HG03439 (cell line): ENCODE measurements around the gene RBM5.

Source experiments
- ATAC-seq: cut with Tn5 transposase; IDR thresholded peaks from one replicate; pipeline ENCODE4 v1.9.1; 2021; ENCODE audit warnings: mild to moderate bottlenecking, moderate library complexity; ENCODE audit not compliant: unreplicated experiment

Gene RBM5

DNA sequence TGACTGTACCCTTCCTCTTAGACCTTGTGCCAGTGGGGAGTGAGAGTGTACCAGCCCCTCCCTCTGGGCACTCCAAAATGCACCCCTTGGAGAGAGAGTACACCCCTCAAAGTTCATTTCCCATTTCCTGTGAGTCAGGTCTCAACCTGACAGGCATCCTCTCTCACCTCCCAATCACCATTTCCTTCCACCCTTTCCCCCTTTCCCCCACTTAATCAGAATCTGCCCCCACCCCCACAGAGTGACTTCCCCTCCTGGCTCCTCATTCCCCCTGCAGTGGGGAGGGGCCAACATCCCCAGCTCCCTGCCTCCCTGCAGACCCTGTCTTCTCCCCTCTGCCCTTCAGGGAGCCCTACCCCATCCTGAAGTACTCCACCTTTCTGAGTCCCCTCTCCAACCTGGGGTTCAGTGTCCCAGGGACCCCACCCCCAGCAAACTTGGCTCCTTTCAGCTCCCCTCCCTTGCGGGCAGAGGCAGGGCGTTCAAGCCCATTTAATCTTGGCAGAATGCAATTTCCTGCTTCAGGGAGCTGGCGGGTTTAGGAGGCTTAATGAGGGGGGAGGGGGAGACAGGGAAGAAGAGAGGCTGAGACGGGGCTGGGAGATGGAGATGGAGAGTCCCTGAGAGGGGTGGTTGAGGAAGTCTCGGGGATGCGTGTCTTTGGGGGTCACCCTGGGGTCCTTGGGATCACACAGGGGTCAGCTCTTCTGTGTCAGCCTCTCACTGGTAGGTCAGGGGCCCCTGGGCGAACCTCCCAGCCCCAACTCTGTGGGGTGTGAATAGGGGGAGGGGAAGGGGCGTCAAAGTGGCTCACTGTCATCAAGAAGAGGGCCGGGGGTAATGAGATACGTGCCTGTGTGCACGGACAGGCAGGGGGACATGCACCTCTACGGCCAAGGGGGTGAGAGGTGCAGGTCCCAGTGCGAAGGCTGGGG lies 49.8 kb downstream of the RBM5 start:
- no peak for ATAC-seq

GRCh38 chr3:50139308-50139707 lies 50.6 kb downstream of the RBM5 start:
- ATAC-seq: no peak

GRCh38 chr3:50139718-50140423 lies 51.2 kb downstream of the RBM5 start:
- no peak for ATAC-seq

- no peak for ATAC-seq
Measured at GRCh38 chr3:50140990-50141389, 52.3 kb downstream of the RBM5 start.

- no peak for ATAC-seq
Measured at GRCh38 chr3:50146316-50146901, 57.7 kb downstream of the RBM5 start.

DNA sequence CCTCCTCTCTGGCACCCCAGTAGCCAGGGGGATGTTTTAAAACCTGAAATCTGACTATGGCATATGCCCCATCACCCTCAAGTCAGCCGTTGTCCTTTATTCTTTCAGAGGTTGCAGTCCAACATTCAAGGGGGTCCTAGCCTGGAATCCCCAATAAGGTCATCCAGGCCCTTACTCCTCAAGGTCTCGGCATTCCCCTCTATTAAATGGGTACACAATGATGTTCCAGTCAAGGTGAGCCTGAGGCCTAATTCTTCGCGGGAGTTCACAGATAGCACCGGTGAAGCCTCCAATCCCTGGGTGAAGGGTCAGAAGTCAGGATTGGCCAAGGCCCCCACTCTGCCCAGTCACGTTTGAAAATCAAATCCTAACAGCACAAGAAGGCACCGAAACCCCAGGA lies 58.3 kb downstream of the RBM5 start:
- no peak for ATAC-seq

DNA sequence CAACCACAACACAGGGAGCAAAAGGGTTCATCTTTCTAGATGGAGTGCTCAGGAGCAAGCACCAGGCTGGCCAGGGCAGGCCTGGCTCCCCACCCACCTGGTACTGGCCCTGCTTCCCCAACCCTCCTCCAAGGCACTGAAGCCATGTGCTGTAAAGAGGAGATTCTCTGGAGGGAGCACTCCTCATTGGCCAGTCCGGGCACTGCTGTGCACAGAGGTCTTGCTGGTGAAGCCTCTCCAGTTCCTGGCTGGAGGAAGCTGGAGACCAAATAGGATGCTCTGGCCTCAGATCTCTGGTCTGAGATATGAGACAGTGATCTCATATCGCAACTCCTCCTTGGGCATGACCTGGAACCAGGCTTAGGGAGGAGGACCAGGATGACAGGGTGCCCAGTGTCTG lies 58.7 kb downstream of the RBM5 start:
- ATAC-seq: no peak

DNA sequence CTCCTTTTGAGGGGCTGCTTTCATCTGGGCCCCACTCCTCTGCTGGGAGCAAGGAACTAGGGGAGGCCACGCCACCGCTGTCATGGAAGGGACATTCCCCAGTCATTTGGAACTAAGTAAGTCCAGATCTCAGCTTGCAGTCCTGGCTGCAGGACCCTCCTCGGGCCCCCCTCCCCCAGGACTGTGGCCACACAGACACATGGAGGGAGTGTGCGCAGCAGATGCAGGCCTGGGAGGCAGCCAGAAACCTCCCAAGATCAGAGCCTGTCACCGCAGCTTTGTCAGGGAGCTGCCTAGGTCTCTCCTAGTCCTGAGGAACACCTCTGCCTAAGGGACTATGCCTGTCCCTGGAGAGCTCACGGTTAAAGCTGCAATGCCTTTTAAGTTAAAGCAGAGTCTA lies 59.1 kb downstream of the RBM5 start:
- no peak for ATAC-seq

DNA sequence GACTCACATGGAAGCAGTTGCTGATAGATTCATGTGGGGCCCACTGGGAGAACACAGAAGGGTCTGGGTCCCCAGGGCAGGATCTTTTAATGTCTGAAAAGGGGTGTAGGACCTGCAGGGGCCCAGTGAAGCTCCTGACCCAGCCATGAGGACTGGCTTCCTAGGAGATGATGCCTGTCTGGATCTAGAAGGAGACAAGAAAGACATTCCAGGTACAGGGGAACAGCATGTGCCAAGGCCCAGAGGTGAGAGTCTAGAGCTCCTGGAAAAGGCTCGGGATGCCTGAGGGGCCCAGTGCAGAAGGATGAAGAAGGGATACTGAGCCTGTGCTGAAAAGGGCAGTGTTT lies 61.7 kb downstream of the RBM5 start:
- ATAC-seq: no peak

DNA sequence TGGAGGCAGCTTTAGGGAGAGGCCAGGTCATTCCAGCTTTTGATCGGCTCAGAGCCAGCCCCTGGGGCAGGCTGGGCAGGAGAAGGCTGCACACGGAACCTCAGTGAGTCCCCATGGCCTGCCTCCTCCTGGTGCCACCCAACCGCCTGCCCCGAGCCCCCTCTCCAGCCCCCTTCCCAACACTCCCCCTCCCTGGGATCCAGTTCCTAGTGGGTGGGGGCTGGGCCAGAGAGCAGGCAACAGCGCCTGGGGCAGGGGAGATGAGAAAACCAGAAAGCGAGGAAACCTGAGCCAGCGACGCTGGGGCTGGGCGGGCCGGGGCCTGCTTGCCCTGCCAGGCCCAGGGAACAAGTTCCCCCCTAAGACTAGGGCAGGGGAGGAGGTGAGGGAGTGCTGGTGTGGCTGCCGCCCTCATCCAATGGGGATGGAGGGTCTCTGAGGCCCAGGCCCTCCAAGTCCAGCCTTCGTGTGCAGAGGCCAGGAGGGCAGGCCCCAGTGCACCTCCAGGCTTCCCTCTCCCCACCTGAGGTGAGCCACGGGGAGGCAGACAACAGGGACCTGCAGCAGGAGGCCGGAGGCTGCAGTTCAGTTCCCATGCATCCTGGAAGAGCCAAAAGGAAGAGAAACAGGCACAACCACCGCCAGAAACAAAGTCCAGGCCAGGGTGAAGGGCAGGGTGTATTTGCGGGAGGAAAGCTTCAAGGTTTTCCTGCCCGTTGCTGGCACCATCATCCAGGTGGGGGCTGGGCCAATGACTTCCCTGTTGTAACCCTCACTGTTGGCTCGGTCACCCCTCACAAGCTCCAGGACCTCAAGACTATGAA lies 62.4 kb downstream of the RBM5 start:
- ATAC-seq: no peak

DNA sequence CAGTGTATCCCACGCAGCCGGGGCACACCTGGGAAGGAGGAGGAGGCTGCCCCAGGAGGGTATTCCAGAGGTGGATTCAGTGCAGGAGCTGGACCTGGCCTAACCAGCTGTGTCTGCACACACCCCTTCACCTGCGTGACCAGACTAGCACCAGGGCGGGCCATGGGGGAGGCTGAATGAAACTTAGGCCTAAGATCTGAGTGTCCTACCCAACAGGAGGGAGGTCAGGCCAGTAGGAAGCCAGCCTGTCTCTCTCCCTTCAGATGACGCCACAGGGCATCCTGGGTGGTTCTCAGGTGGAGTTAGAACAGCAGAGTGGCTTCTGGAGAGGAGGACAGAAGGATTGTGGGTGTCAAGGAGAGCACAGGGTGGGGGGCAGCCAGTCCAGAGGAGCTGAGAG lies 63.0 kb downstream of the RBM5 start:
- no peak for ATAC-seq

DNA sequence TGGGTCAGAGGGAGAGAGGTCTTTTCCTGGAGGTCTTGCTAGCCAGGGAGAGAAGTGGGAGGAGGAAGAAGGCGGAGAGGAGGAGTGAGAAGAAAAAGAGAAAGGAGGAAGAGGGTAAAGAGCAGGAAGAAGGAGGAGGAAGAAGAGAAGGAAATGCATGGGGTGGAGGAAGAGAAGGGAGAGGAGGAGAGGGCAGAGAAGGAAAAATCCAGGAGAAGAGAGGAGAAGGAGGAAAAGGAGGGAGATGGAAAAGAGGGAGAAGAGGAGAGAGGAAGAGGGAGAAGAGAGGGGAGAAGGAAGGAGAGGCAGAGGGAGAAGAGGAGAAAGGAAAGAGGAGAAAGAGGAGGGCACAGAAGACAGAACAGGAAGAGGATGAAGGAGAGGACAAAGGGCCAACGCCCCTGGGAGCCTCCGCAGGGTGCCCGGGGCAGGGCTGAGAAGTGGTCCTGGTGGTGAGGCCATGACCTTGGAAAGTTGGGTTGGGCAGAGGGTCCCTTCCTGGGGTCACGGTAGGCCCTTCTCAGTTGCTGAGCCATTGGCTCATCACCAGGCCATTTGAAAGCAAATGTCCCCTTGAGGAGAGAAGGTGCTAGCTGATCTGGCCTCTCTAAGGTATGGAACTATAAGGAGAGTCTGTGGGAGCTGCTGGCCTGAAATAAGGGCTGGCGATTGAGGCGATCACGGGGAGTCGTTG lies 65.2 kb downstream of the RBM5 start:
- no peak for ATAC-seq

DNA sequence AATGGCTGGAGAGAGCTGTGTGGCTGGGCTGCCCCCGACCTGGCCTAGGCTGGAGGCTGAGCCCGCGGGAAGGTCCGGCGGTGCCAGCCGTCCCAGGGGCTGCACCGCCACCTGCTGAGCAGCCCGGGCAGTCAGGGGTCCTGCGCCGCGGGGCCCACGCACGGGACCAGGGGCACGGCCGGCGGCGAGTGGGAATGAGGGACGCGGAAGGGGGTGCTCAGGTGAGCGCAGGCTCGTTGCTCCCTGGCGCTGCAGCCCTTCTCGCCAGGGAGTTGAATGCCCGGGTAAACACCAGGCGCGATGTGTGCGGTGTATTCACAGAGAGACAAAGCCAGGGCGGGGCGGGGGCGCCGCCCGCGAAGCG lies 65.7 kb downstream of the RBM5 start:
- peak; percentile 10 for ATAC-seq

DNA sequence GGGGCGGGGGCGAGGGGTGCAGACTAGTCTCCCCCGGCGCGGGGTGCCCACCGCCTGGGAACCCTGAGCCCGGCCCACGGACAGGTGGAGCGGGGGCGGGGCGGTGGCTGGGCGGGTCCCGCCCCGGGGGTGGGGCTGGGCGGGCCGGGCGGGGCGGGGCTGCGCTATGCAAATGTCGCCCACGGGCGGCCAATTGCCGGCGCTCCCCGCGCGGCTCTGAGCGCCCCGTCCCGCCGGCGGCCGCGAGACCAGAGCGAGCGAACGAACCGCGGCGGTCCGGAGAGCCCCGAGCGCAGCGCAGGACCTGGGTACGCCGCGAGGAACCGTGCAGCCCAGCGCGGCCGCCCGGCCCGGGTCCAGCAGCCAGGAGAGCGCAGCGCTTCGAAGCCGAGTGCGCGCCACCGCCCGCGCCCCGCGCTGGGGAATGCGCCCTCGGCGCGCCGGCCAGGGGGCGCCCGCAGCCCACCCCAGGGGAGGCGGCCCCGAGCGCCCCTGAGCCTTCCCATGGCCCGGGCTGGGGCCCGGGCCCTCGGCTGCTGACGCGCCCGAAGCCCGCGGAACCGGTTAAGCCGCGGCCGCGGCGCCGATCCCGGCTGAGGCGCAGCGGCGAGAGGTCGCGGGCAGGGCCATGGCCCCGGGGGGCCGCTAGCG lies 66.2 kb downstream of the RBM5 start, which contains the start of gene SEMA3F:
Gene SEMA3F, plus strand, starts transcription at position 485 of the 651 bp plus-strand sequence. CDS start 4,299 bp downstream, outside the sequence.
- ATAC-seq: peak; percentile 67

DNA sequence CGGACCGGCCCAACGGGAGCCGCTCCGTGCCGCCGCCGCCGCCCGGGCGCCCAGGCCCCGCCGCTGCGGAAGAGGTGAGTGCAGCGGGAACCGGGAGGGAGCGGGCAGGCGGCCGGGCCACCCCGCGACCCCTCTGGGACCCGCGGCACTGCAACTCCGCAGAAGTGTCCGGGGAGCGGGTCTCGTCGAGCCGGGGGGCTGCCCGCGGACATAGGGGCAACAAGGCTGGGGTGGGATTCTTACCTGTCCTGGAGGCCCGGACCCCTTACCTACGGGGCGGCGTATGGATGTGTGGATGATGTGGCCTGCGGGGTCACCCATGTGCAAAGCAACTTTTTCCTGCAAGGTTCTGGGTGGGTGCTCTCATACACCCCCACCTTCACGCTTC lies 66.8 kb downstream of the RBM5 start:
- ATAC-seq: no peak

DNA sequence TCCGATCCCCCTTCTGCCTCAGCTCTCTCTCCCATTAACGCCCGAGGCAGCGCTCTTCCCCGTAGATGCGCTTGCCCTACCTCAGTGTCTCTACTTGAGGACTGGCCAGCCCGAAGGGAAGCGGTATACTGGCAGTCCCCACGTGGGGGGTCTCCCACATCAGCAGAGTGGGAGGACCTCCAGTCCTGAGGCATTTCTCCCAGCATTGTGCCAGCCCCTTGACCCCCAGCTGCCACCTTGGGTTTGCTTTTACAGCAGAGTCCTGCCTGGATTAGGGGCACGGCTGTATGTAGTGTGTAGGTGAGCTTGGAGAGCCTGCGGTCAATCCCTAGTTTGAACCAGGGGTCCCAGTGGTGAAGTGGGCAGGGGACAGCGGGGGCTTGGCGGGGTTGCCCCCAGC lies 67.2 kb downstream of the RBM5 start:
- ATAC-seq: no peak

DNA sequence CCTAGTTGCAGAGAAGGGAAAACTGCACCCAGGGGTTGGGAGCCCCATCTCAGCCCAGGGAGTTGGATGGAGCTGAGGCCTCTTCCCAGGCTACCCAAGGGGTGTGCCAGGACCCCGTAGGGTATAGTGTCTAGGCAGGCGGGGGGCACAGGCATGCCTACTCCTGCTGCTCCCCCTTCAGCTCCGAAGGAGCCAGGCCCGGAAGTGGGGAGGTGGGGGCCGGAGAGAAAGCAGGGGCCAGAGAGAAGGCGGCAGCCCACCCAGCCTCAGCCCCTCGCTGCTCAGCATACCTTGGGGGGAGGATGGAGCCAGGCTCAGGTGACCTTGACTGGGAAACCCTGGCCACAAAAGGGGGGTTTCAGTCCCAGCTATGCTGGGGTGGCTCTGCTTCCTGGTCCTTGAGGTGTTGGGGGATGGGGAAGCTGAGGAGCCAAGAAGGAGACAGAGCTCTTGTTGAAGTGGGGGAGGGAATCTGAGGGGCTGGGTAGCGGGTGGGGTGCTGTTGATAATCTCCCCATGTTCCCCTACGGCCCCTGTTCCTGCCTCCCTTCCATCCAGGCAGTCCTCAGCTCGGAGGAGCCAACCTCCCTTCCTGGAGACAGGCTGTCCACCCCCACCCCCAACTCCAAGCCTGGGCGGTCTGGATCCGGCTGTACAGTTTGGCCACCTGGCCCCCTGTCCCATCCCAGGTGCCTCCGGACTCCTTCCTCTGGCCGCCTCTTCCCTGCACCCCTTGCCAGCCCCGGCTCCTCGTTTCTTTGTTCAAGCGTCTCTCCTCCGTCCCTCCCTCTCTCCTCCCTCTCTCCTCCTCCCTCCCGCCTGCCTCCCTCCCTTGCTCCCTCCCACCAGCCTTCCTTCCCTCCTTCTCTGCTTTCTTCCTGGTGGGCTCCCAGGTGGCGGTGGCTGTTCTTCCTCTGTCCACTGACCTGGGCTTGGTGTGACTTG lies 68.1 kb downstream of the RBM5 start:
- ATAC-seq: no peak

DNA sequence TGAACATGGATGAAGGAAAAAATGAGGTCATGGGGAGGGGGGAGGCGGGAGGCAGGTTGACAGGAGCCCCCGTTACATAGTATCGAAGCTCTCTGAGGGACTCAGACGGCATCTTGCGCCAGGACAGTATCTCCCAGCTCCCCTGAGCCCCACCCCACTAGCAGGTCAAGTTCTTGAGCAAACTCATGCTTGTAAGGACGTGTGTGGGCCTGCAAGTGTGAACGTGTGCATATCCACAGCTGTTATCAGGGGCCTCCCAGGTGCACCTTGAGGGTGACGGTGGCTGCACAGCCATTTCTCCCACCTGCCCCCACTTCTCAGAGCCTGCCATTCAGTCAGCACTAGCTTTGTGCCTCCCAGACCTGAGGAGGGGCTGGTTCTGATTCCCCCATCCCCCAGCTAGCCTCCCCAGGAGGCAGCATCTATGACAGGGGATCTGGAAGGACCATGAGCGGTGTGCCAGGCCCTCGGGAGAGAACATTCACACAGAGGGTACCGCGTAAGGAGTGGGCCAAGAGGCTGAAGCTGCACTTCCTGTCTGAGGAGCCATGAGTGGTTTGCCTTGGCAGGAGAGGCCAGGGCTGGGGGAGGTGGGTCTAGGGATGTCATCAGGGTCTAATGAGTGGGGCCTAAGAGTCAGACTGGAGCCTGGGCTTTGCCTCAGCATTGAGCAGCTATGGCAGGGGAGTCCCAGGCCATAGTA lies 69.3 kb downstream of the RBM5 start:
- ATAC-seq: no peak
